SK-N-SH (cell line): Measurements from ENCODE around the gene SYT14. TPM values are rescaled to one million over a fixed set of nuclear protein-coding genes. Genes with fewer than 3 reads are reported as not detected.
A peak's percentile ranks its signal among the peaks of the same experiment; 100 is the strongest.

Source experiments
- CTCF ChIA-PET: fragments of 300-600, 350-600 bp; formaldehyde crosslinking; extraction: SDS; loops from one replicate; lab custom pipeline; 2021; lab: Yijun Ruan, JAX
- POLR2A ChIA-PET: fragments of 350-600 bp; sonication (Branson Sonifier 250); formaldehyde crosslinking; extraction: SDS; loops from one replicate; lab custom pipeline; 2020; ENCODE audit warnings: antibody characterized with exemption, inconsistent platforms; lab: Yijun Ruan, JAX
- DNase-seq: peaks from one replicate; pipeline ENCODE4 v3.0.0; 2012
- H2AFZ ChIP-seq: fragments of 200-600 bp; sonication (generic); 2 replicates; pipeline ENCODE4 v1.8.1; 2016; ENCODE audit warnings: antibody characterized with exemption, mild to moderate bottlenecking, low read depth
- H3F3A ChIP-seq: fragments of 200-600 bp; sonication (generic); replicated peaks from 2 replicates; pipeline ENCODE3; 2016; ENCODE audit warnings: antibody characterized with exemption, mild to moderate bottlenecking; ENCODE audit not compliant: insufficient read depth
- H3K27ac ChIP-seq, 2 experiments: fragments of 200-500 bp in 1 of 2; fragments of 200-600 bp in 1 of 2; sonication (Bioruptor generic) in 1 of 2; sonication (generic), shearing (Covaris generic) in 1 of 2; 2 replicates each; pipeline versions ENCODE4 v1.5.1 to v1.6.1; 2014 to 2016; ENCODE audit warnings: low read depth in 2 of 2, inconsistent platforms in 1 of 2, low read length in 1 of 2, mild to moderate bottlenecking in 1 of 2, mixed read lengths in 1 of 2
- H3K27me3 ChIP-seq: fragments of 200-600 bp; sonication (generic), shearing (Covaris generic); 2 replicates; pipeline ENCODE4 v1.6.1; 2016; ENCODE audit warnings: mixed run types; ENCODE audit not compliant: insufficient read depth
- H3K36me3 ChIP-seq, 2 experiments: fragments of 200-500 bp in 1 of 2; fragments of 200-600 bp in 1 of 2; sonication (Bioruptor generic) in 1 of 2; sonication (generic) in 1 of 2; replicated peaks in 1 of 2; 2 replicates each; pipeline versions ENCODE3 to v1.5.1; 2014 to 2016; ENCODE audit warnings: low read length in 1 of 2, mild to moderate bottlenecking in 1 of 2; ENCODE audit not compliant: insufficient read depth in 2 of 2, control insufficient read depth in 1 of 2
- H3K4me1 ChIP-seq, 2 experiments: fragments of 200-500 bp in 1 of 2; fragments of 200-600 bp in 1 of 2; sonication (Bioruptor generic) in 1 of 2; sonication (generic), shearing (Covaris generic) in 1 of 2; 2 replicates each; pipeline versions ENCODE4 v1.5.1 to v1.6.1; 2014 to 2016; ENCODE audit warnings: low read depth in 1 of 2, low read length in 1 of 2, mixed run types in 1 of 2; ENCODE audit not compliant: insufficient read depth in 2 of 2, control insufficient read depth in 1 of 2
- H3K4me2 ChIP-seq: fragments of 200-600 bp; sonication (generic), shearing (Covaris generic); 2 replicates; pipeline ENCODE4 v1.6.1; 2017; ENCODE audit warnings: mixed run types
- H3K4me3 ChIP-seq, 2 experiments: fragments of 200-500 bp in 1 of 2; fragments of 200-600 bp in 1 of 2; sonication (Bioruptor generic) in 1 of 2; sonication (generic), shearing (Covaris generic) in 1 of 2; 2 replicates each; pipeline versions ENCODE4 v1.5.1 to v1.8.1; 2014 to 2016; ENCODE audit warnings: low read depth in 2 of 2, inconsistent platforms in 1 of 2, low read length in 1 of 2, mild to moderate bottlenecking in 1 of 2, mixed read lengths in 1 of 2, moderate library complexity in 1 of 2
- H3K79me2 ChIP-seq: fragments of 200-600 bp; sonication (generic); 2 replicates; pipeline ENCODE4 v1.8.1; 2017; ENCODE audit warnings: mild to moderate bottlenecking; ENCODE audit not compliant: insufficient read depth
- H3K9ac ChIP-seq: fragments of 200-600 bp; sonication (generic); 2 replicates; pipeline ENCODE4 v1.6.1; 2017; ENCODE audit warnings: mixed run types
- H3K9me2 ChIP-seq: fragments of 200-600 bp; sonication (generic); 2 replicates; pipeline ENCODE4 v1.6.1; 2017; ENCODE audit warnings: mixed run types
- H3K9me3 ChIP-seq: fragments of 200-600 bp; sonication (generic); 2 replicates; pipeline ENCODE4 v1.6.1; 2017; ENCODE audit warnings: mixed run types, mild to moderate bottlenecking, moderate library complexity
- H4K20me1 ChIP-seq: fragments of 200-600 bp; sonication (generic); 2 replicates; pipeline ENCODE4 v1.6.1; 2017; ENCODE audit warnings: mild to moderate bottlenecking, mixed run types; ENCODE audit not compliant: insufficient read depth
- CHD2 ChIP-seq: fragments of 150-350 bp; IDR thresholded peaks from 2 replicates; pipeline ENCODE4 v1.6.1; 2018; ENCODE audit warnings: low read length; ENCODE audit not compliant: partially characterized antibody
- FOSL2 ChIP-seq: IDR thresholded peaks from 2 replicates; pipeline ENCODE4 v1.4.0; 2012; ENCODE audit warnings: low read depth, mild to moderate bottlenecking, moderate library complexity, borderline replicate concordance
- FOXJ3 ChIP-seq: sonication (generic); formaldehyde crosslinking; IDR thresholded peaks from 2 replicates; pipeline ENCODE4 v1.5.1; 2020; ENCODE audit warnings: mild to moderate bottlenecking, missing genetic modification reagents
- FOXM1 ChIP-seq: IDR thresholded peaks from 2 replicates; pipeline ENCODE4 v1.4.0; 2012; ENCODE audit warnings: low read depth, mild to moderate bottlenecking
- MEF2A ChIP-seq: IDR thresholded peaks from 2 replicates; pipeline ENCODE4 v1.4.0; 2012; ENCODE audit warnings: low read depth, borderline replicate concordance
- MXI1 ChIP-seq: IDR thresholded peaks from 2 replicates; pipeline ENCODE4 v1.6.1; 2012; ENCODE audit warnings: mild to moderate bottlenecking, low read depth, low read length, improper control_type of control experiment
- NFIC ChIP-seq: IDR thresholded peaks from 2 replicates; pipeline ENCODE4 v1.4.0; 2012; ENCODE audit warnings: borderline replicate concordance
- NRF1 ChIP-seq: IDR thresholded peaks from 2 replicates; pipeline ENCODE4 v1.6.1; 2012; ENCODE audit warnings: low read depth, mild to moderate bottlenecking, low read length
- POLR2AphosphoS5 ChIP-seq: IDR thresholded peaks from 2 replicates; pipeline ENCODE4 v1.6.1; 2012; ENCODE audit warnings: low read depth, low read length
- RXRA ChIP-seq: IDR thresholded peaks from 2 replicates; pipeline ENCODE4 v1.4.0; 2012; ENCODE audit warnings: low read depth, mild to moderate bottlenecking, borderline replicate concordance
- SIN3A ChIP-seq: IDR thresholded peaks from 2 replicates; pipeline ENCODE4 v1.6.1; 2012; ENCODE audit warnings: low read depth, mild to moderate bottlenecking, low read length, moderate library complexity, borderline replicate concordance
- SMC3 ChIP-seq: IDR thresholded peaks from 2 replicates; pipeline ENCODE4 v1.6.1; 2012; ENCODE audit warnings: low read depth, low read length, improper control_type of control experiment
- TAF1 ChIP-seq: IDR thresholded peaks from 2 replicates; pipeline ENCODE4 v1.6.1; 2012; ENCODE audit warnings: low read depth, mild to moderate bottlenecking, low read length, moderate library complexity, borderline replicate concordance
- TCF12 ChIP-seq: IDR thresholded peaks from 2 replicates; pipeline ENCODE4 v1.4.0; 2012
- YY1 ChIP-seq: IDR thresholded peaks from 2 replicates; pipeline ENCODE4 v1.4.0; 2012; ENCODE audit warnings: low read depth, mild to moderate bottlenecking
- WGBS: methylation state at CpG from one replicate; pipeline ENCODE4 v1.1.6; 2017; ENCODE audit warnings: low lambda C conversion rate; 5-methylcytosine and 5-hydroxymethylcytosine counted together
- polyA plus RNA-seq, 3 experiments: library from polyadenylated mRNA; depleted of rRNA; stranded (reverse); fragments of >200 nt; gene quantifications; 2 replicates each; pipeline ENCODE4 v1.2.3, GENCODE V29; 2012
- TF ChIP-seq, protein P1 (sequence below): fragments of 150-350 bp; IDR thresholded peaks from 2 replicates; pipeline ENCODE4 v1.6.1; 2017; ENCODE audit warnings: antibody characterized with exemption, low read length, low read depth, borderline replicate concordance
- TF ChIP-seq, protein P2 (sequence below): fragments of 150-350 bp; IDR thresholded peaks from 2 replicates; pipeline ENCODE4 v1.6.1; 2016; ENCODE audit warnings: mild to moderate bottlenecking, low read depth, low read length
- TF ChIP-seq, protein P3 (sequence below): IDR thresholded peaks from 2 replicates; pipeline ENCODE4 v1.6.1; 2012; ENCODE audit warnings: mild to moderate bottlenecking, low read depth, low read length, moderate library complexity
- TF ChIP-seq, protein P4 (sequence below): IDR thresholded peaks from 2 replicates; pipeline ENCODE4 v1.4.0; 2012; ENCODE audit warnings: low read depth

Gene SYT14
- polyA plus RNA-seq, 1 of the 3 experiments (the other 2 are of a cell fraction), result 1.2 TPM

DNA sequence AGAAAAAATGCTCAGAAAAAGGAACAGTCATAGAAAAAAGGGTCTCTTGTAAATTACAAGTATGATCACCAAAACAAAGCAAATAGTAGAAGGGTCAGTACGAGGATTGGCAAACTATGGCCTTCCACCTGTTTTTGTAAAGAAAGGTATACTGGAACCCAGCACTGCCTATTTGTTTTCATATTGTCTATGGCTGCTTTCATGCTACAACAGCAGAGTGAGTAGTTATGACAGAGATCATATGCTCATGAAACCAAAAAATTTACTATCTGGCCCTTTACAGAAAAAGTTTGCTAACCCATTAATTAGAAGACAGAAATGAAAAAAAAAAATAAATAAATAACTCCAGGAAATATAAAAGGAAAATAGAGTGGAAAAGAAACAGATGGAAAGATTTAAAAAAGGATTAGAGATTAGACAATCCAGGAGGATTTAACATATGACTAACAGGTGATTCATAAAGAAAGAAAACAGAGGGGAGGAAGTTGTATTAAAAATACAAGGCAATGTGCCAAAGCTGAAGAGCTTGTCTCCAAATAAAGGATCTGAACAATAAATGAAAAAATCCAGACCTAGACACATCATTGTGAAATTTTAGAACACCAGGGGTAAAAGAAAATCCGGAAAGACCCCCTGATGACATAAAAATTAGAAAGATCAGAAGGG, 186.0 kb downstream of the SYT14 start (continued):
- TF ChIP-seq FOSL2 (peak; percentile 89), YY1 (no peak), POLR2AphosphoS5 (peak; percentile 68; the same call in 1 of the 2 replicates), SMC3 (no peak), NRF1 (no peak), SIN3A (no peak), CHD2 (no peak)
- TF ChIP-seq, protein P1, sequence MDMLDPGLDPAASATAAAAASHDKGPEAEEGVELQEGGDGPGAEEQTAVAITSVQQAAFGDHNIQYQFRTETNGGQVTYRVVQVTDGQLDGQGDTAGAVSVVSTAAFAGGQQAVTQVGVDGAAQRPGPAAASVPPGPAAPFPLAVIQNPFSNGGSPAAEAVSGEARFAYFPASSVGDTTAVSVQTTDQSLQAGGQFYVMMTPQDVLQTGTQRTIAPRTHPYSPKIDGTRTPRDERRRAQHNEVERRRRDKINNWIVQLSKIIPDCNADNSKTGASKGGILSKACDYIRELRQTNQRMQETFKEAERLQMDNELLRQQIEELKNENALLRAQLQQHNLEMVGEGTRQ, result no peak
- TF ChIP-seq, protein P2, sequence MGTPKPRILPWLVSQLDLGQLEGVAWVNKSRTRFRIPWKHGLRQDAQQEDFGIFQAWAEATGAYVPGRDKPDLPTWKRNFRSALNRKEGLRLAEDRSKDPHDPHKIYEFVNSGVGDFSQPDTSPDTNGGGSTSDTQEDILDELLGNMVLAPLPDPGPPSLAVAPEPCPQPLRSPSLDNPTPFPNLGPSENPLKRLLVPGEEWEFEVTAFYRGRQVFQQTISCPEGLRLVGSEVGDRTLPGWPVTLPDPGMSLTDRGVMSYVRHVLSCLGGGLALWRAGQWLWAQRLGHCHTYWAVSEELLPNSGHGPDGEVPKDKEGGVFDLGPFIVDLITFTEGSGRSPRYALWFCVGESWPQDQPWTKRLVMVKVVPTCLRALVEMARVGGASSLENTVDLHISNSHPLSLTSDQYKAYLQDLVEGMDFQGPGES, result no peak

DNA sequence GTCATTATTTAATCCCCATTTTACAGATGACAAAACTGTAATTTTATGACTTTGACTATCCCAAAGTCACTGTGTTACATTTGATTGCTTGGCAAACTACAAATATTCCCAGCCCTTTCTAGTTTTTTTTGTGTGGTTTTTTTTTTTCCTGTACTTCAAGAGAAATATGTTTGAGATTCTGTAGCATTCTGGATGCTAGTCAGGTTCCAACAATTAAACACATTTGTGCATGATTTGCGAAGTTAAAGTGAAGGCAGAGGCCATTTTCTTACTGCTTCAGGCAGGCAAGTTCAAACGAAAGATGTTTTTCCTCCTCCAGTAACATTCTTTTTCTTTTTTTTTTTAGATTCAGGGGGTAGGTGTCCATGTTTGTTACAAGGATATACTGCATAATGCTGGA, 186.7 kb downstream of the SYT14 start:
- no peaks in the 10 kb centered on the region for H3K27me3 ChIP-seq
- H4K20me1 ChIP-seq, result no peaks in the 10 kb centered on the region
- no peaks in the 10 kb centered on the region for H3K9me2 ChIP-seq
- DNase-seq, result no peak
- H3K79me2 ChIP-seq, result no peaks in the 10 kb centered on the region
- ChIA-PET CTCF (interaction anchor here (0.8 to 1.8 kb wide), 8 partner anchors 19 to 277 kb away, joined by 3 to 5 read pairs (median 3); no protein-coding TSS in a partner anchor), POLR2A (interaction anchor here (0.6 to 1.0 kb wide), 3 partner anchors 115 to 204 kb away, joined by 3 read pairs; partner anchors contain the start of gene HHAT)
- H2AFZ ChIP-seq, result no peak overlapping the region
- no peaks in the 10 kb centered on the region for H3K36me3 ChIP-seq
- WGBS, result 16% methylated on average over 2 of the region's 2 CpGs
- H3K4me1 ChIP-seq, result peaks cover 35 to 38% of the 10 kb centered on the region in 2 experiments
- no peak overlapping the region for H3K9ac ChIP-seq
- H3K4me3 ChIP-seq, result peak overlapping the region in 1 of 2 experiments; percentile 12; a peak in 1 of 4 replicates
- peak overlapping the region; percentile 94 to 98 for H3K27ac ChIP-seq
- TF ChIP-seq POLR2AphosphoS5 (no peak), FOXJ3 (CRISPR knock-in tag) (no peak), NFIC (no peak), MEF2A (no peak), FOXM1 (no peak), SMC3 (no peak), MXI1 (no peak), TCF12 (no peak), RXRA (no peak), TAF1 (no peak)
- TF ChIP-seq, protein P1, result no peak
- TF ChIP-seq, protein P2, result no peak
- TF ChIP-seq, protein P3, sequence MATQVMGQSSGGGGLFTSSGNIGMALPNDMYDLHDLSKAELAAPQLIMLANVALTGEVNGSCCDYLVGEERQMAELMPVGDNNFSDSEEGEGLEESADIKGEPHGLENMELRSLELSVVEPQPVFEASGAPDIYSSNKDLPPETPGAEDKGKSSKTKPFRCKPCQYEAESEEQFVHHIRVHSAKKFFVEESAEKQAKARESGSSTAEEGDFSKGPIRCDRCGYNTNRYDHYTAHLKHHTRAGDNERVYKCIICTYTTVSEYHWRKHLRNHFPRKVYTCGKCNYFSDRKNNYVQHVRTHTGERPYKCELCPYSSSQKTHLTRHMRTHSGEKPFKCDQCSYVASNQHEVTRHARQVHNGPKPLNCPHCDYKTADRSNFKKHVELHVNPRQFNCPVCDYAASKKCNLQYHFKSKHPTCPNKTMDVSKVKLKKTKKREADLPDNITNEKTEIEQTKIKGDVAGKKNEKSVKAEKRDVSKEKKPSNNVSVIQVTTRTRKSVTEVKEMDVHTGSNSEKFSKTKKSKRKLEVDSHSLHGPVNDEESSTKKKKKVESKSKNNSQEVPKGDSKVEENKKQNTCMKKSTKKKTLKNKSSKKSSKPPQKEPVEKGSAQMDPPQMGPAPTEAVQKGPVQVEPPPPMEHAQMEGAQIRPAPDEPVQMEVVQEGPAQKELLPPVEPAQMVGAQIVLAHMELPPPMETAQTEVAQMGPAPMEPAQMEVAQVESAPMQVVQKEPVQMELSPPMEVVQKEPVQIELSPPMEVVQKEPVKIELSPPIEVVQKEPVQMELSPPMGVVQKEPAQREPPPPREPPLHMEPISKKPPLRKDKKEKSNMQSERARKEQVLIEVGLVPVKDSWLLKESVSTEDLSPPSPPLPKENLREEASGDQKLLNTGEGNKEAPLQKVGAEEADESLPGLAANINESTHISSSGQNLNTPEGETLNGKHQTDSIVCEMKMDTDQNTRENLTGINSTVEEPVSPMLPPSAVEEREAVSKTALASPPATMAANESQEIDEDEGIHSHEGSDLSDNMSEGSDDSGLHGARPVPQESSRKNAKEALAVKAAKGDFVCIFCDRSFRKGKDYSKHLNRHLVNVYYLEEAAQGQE, result no peak
- TF ChIP-seq, protein P4, sequence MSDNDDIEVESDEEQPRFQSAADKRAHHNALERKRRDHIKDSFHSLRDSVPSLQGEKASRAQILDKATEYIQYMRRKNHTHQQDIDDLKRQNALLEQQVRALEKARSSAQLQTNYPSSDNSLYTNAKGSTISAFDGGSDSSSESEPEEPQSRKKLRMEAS, result no peak
- H3F3A ChIP-seq, result peaks cover 19% of the 10 kb centered on the region
- H3K9me3 ChIP-seq, result no peaks in the 10 kb centered on the region
- peak overlapping the region; percentile 16; the same call in 1 of the 2 replicates for H3K4me2 ChIP-seq
